ENCODE measurements around the gene PEX14.

DNA sequence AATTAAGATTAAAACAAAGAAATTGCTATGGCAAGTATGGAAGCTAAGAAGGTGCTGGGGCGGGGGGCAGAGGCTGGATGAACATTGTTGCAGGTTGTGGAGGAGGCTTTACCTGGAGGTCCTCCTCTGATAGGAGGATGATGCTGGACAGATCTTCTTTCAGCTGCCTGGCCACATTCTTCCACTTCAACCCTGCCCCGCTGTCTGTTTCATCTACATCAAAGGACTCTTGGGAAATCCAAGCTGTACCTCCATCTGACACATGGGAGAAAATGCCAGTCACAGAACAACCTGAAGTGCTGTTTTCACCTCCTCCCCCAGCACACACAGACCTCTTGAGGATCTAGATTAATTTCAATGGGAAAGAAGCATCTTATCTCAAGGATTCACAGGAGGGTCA lies 7.7 kb upstream of the PEX14 start:
- TF ChIP-seq POLR2AphosphoS5 (IDR thresholded peaks at IDR 0.05; ENCODE audit: low read depth, low read length): no peak
- TF ChIP-seq, protein P1, sequence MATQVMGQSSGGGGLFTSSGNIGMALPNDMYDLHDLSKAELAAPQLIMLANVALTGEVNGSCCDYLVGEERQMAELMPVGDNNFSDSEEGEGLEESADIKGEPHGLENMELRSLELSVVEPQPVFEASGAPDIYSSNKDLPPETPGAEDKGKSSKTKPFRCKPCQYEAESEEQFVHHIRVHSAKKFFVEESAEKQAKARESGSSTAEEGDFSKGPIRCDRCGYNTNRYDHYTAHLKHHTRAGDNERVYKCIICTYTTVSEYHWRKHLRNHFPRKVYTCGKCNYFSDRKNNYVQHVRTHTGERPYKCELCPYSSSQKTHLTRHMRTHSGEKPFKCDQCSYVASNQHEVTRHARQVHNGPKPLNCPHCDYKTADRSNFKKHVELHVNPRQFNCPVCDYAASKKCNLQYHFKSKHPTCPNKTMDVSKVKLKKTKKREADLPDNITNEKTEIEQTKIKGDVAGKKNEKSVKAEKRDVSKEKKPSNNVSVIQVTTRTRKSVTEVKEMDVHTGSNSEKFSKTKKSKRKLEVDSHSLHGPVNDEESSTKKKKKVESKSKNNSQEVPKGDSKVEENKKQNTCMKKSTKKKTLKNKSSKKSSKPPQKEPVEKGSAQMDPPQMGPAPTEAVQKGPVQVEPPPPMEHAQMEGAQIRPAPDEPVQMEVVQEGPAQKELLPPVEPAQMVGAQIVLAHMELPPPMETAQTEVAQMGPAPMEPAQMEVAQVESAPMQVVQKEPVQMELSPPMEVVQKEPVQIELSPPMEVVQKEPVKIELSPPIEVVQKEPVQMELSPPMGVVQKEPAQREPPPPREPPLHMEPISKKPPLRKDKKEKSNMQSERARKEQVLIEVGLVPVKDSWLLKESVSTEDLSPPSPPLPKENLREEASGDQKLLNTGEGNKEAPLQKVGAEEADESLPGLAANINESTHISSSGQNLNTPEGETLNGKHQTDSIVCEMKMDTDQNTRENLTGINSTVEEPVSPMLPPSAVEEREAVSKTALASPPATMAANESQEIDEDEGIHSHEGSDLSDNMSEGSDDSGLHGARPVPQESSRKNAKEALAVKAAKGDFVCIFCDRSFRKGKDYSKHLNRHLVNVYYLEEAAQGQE (IDR thresholded peaks at IDR 0.05; ENCODE audit: insufficient read depth in 1 of 2, low read depth in 2 of 2, low read length in 2 of 2): no peak
